NT2/D1 (cell line): ENCODE measurements around the gene PIK3CD.

Experiments
- SUZ12 ChIP-seq: IDR thresholded peaks from 2 replicates; pipeline ENCODE4 v1.6.1; 2011; ENCODE audit not compliant: insufficient read length, insufficient read depth; ENCODE audit errors: extremely low read depth
- YY1 ChIP-seq: IDR thresholded peaks from 2 replicates; pipeline ENCODE4 v1.6.1; 2011; ENCODE audit not compliant: insufficient read length, insufficient read depth
- ZNF274 ChIP-seq: IDR thresholded peaks from 2 replicates; pipeline ENCODE4 v1.6.1; 2011; ENCODE audit warnings: mild to moderate bottlenecking, low read depth, low read length

- TF ChIP-seq ZNF274 (no peak), YY1 (no peak), SUZ12 (no peak)
Observed at GRCh38 chr1:9744106-9744799, 92.7 kb downstream of the PIK3CD start.
